GM10266 (cell line): ENCODE results near the gene KRTAP5-3.

Experiments used
- DNase-seq: peaks from one replicate; pipeline ENCODE4 v3.0.0; 2012; ENCODE audit errors: extremely low spot score
- TF ChIP-seq, protein P1 (sequence below): IDR thresholded peaks from 2 replicates; pipeline ENCODE4 v1.5.1; 2012; ENCODE audit warnings: mild to moderate bottlenecking, low read depth; ENCODE audit not compliant: control insufficient read depth, insufficient read depth; ENCODE audit errors: missing control alignments

The KRTAP5-3 gene

DNA sequence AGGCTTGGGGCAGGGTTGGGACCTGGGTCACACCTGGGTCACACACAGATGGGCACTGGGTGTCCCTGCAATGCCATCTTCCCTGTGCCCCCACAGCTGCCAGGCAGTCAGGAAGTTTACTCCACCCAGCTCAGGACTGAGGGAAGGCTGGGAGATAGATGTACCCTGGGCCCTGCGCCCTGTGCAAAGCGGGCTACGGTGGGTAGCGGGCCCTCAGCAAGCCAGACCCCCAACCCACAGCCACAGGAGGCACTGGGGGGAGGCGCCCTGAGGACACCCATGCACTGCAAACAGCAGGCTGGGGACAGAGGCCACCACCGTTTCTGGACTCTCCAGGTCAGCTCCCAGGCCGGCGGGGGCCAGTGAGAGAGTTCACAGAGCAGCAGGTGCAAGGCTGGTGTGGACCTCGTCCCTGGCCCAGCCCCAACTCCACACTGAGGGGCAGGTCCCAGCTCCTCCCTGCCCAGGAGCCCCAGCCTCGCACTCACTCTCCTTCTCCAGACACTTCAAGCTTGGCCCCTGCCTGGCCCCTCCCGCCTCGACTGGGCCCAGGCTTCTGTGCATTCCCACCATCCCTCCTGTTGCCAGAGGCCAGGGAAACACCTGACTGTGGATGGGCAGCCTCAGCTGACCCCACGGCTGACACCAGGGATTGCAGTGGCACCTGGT is 41.1 kb downstream of the KRTAP5-3 start:
- TF ChIP-seq, protein P1, sequence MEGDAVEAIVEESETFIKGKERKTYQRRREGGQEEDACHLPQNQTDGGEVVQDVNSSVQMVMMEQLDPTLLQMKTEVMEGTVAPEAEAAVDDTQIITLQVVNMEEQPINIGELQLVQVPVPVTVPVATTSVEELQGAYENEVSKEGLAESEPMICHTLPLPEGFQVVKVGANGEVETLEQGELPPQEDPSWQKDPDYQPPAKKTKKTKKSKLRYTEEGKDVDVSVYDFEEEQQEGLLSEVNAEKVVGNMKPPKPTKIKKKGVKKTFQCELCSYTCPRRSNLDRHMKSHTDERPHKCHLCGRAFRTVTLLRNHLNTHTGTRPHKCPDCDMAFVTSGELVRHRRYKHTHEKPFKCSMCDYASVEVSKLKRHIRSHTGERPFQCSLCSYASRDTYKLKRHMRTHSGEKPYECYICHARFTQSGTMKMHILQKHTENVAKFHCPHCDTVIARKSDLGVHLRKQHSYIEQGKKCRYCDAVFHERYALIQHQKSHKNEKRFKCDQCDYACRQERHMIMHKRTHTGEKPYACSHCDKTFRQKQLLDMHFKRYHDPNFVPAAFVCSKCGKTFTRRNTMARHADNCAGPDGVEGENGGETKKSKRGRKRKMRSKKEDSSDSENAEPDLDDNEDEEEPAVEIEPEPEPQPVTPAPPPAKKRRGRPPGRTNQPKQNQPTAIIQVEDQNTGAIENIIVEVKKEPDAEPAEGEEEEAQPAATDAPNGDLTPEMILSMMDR = no peak
- DNase-seq = no peak

DNA sequence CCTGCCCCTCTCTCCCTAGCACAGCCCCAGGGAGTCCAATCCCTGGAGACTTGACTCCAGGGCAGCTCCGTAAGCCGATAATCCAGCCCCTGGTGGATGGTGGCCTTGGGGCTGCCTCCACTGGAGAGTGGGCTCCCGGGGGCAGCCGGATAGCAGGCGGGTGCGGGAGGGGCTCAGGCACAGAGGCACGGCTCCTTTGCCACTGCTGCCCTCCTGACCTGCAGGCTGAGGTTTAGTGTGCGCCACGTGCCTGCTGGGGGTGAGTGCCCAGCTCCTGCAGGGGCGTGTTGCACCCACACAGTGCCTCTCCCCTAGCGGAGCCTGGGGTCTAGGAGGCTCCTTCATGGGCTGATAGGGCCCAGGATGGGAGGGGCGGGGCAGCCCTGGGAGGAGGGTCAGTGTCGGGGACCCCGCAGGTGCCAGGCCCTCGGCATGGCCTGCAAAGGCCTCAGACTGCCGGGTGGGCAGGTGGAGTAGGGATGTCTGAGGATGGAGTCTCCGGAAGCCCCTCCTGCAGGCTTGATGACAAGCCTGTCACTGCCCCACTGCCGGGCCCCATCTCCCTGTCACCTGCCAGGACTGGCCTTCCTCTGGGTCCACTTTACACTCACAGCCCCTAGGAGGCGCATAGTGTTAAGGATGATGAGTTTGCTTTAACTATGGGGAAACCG is 41.7 kb downstream of the KRTAP5-3 start:
- no peak for DNase-seq
- TF ChIP-seq, protein P1 = no peak

DNA sequence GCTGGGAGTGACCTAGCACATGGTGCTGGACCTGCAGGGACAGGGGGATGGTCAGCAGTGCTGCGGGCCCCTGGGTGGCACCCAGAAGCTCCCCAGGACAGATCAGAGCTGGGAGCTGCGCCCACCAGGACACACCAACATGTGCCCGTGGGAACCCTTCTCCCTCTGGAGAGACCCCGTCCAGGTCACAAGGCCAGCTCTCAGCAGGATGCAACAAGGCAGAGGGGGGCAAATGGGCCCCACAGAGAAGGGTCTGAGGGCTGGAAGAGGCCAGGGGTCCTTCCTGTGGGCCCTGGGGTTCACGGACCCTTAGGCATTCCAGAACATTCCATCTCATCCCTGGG is 42.4 kb downstream of the KRTAP5-3 start:
- DNase-seq = no peak
- TF ChIP-seq, protein P1 = no peak

- no peak for DNase-seq
- TF ChIP-seq, protein P1 = no peak
Measured at GRCh38 chr11:1565173-1565903, 42.9 kb downstream of the KRTAP5-3 start.

DNA sequence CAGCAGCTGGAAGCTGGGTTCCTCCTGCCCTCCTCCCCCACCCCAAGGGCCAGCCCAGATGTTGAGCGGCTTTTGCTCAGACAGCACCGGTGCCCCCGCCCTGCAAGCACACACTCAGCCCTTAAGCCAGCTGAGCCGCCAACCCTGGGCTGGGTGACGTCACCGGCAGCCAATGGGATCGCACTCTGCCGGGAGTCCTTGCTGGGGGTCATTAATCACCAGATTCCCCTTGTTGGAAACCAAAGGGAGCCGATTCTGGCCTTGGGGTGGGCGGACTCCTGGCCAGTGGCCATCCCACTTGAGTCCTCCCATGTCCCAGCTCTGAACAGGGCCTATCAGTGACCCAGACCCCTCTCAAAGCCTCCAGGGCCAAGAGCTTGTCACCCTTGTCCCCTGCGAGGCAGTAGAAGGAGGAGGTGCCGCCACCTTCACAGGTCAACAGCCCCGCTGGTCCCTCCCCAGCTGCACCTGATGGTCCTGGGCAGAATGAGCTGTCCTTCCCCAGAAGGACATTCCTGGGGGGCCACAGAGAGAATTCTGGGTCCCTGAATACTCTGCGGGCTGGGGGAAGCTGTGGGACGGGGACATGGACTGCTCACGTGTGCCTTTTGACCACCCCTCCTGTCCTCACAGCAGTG is 43.6 kb downstream of the KRTAP5-3 start:
- TF ChIP-seq, protein P1 = no peak
- no peak for DNase-seq

DNA sequence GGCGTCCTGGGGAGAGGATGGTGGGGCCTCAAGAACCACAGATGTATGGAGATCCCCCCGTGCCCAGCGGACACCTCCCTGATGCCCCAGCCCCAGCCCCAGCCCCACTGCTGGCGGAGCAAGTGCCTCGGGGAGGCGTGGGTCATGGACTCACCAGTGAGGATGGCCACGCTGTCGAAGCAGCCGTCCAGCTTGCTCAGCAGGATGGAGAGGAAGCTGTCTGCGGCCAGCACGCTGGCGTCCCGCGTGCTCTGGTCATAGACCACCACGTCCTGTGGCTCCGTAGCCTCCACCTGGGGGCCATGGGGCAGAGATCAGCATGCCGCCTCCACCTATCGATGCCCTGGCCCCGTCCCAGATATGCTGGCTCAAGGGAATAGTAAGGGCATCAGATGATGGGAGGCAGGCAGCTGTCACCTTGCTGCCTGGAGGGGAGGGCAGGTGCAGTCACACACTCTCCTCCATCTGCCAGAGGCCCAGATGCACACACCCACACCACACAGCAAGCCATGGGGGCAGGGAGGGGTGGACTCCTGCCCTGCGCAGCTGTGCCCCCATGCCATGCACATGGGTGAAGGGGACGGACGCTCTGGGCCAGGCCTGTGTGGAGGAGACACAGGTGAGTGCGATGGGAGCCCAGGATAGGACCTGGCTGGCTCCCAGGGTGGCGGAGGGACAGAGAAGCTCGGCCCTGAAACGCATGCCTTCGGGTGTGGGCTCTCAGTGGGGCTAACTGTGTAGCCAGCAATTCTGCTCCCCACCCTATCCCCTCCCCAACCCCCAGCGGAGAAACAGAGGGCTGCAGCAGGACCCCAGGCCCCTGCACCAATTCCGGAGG is 44.3 kb downstream of the KRTAP5-3 start:
- no peak for DNase-seq
- TF ChIP-seq, protein P1 = no peak
